Type B pancreatic cell (in vitro differentiated cells): Measurements from ENCODE around the gene PARL. TPM values are rescaled to one million over a fixed set of nuclear protein-coding genes. Genes with fewer than 3 reads are reported as not detected.

Experiments used
- DNase-seq: peaks from one replicate; pipeline ENCODE4 v3.0.0; 2021; ENCODE audit warnings: mixed read lengths; ENCODE audit not compliant: unreplicated experiment; ENCODE audit errors: extremely low spot score
- H3K27ac Mint-ChIP-seq: 2 replicates; pipeline ENCODE4 v1.8.0; 2021; ENCODE audit warnings: mild to moderate bottlenecking, mixed read lengths
- H3K27me3 Mint-ChIP-seq: 2 replicates; pipeline ENCODE4 v1.8.0; 2021; ENCODE audit warnings: mixed read lengths
- H3K36me3 Mint-ChIP-seq: 2 replicates; pipeline ENCODE4 v1.8.0; 2021; ENCODE audit warnings: mixed read lengths
- H3K4me1 Mint-ChIP-seq: one replicate; pipeline ENCODE4 v1.8.0; 2021; ENCODE audit warnings: mixed read lengths; ENCODE audit not compliant: unreplicated experiment
- H3K4me3 Mint-ChIP-seq: 2 replicates; pipeline ENCODE4 v1.8.0; 2021; ENCODE audit warnings: mild to moderate bottlenecking, mixed read lengths
- H3K9me3 Mint-ChIP-seq: 2 replicates; pipeline ENCODE4 v1.8.0; 2021; ENCODE audit warnings: mixed read lengths
- CTCF ChIP-seq: fragments of 200-600 bp; sonication (generic); conservative IDR thresholded peaks from 2 replicates; pipeline ENCODE4 v1.5.0; 2021; ENCODE audit warnings: antibody characterized with exemption, mild to moderate bottlenecking
- total RNA-seq: library from RNA; stranded (reverse); gene quantifications from 2 replicates; pipeline ENCODE4 v1.2.1, GENCODE V29; 2021; ENCODE audit warnings: low replicate concordance

The PARL gene
- total RNA-seq, 1 donor from 2014 or later, result 53.1 TPM

GRCh38 chr3:183924956-183925355 lies 40.3 kb upstream of the PARL start:
- H3K36me3 Mint-ChIP-seq, result peaks cover 16% of the 10 kb centered on the region
- no peaks in the 10 kb centered on the region for H3K27me3 Mint-ChIP-seq
- TF ChIP-seq CTCF, result no peak
- DNase-seq, result no peak
- no peaks in the 10 kb centered on the region for H3K4me1 Mint-ChIP-seq
- H3K4me3 Mint-ChIP-seq, result no peak overlapping the region
- H3K9me3 Mint-ChIP-seq, result no peaks in the 10 kb centered on the region
- no peak overlapping the region for H3K27ac Mint-ChIP-seq

- TF ChIP-seq CTCF, result no peak
- no peak for DNase-seq
- peaks cover 18% of the 10 kb centered on the region for H3K36me3 Mint-ChIP-seq
- H3K4me3 Mint-ChIP-seq, result no peak overlapping the region
- H3K9me3 Mint-ChIP-seq, result no peaks in the 10 kb centered on the region
- H3K27ac Mint-ChIP-seq, result no peak overlapping the region
- H3K27me3 Mint-ChIP-seq, result no peaks in the 10 kb centered on the region
- no peaks in the 10 kb centered on the region for H3K4me1 Mint-ChIP-seq
Measured at GRCh38 chr3:183924543-183924942, 39.9 kb upstream of the PARL start.

GRCh38 chr3:183922421-183922820 lies 37.7 kb upstream of the PARL start:
- peaks cover 18% of the 10 kb centered on the region for H3K36me3 Mint-ChIP-seq
- H3K27me3 Mint-ChIP-seq, result no peaks in the 10 kb centered on the region
- H3K4me1 Mint-ChIP-seq, result no peaks in the 10 kb centered on the region
- H3K9me3 Mint-ChIP-seq, result no peaks in the 10 kb centered on the region
- DNase-seq, result no peak
- H3K4me3 Mint-ChIP-seq, result no peak overlapping the region
- TF ChIP-seq CTCF, result no peak
- H3K27ac Mint-ChIP-seq, result no peak overlapping the region

- peaks cover 18% of the 10 kb centered on the region for H3K36me3 Mint-ChIP-seq
- H3K9me3 Mint-ChIP-seq, result no peaks in the 10 kb centered on the region
- no peak for DNase-seq
- H3K27me3 Mint-ChIP-seq, result no peaks in the 10 kb centered on the region
- H3K27ac Mint-ChIP-seq, result no peak overlapping the region
- no peak for TF ChIP-seq CTCF
- H3K4me1 Mint-ChIP-seq, result no peaks in the 10 kb centered on the region
- H3K4me3 Mint-ChIP-seq, result no peak overlapping the region
Measured at GRCh38 chr3:183921096-183921495, 36.4 kb upstream of the PARL start.

- Mint-ChIP-seq H3K4me1 (no peaks in the 10 kb centered on the region), H3K36me3 (peaks cover 18% of the 10 kb centered on the region), H3K27ac (no peak overlapping the region), H3K4me3 (no peak overlapping the region), H3K27me3 (no peaks in the 10 kb centered on the region), H3K9me3 (no peaks in the 10 kb centered on the region)
- no peak for DNase-seq
- TF ChIP-seq CTCF, result no peak
Measured at GRCh38 chr3:183920416-183920815, 35.7 kb upstream of the PARL start.

GRCh38 chr3:183918178-183918577 lies 33.5 kb upstream of the PARL start:
- Mint-ChIP-seq H3K27me3 (no peaks in the 10 kb centered on the region), H3K4me3 (no peak overlapping the region), H3K36me3 (peaks cover 8% of the 10 kb centered on the region), H3K27ac (no peak overlapping the region), H3K9me3 (no peaks in the 10 kb centered on the region), H3K4me1 (no peaks in the 10 kb centered on the region)
- no peak for TF ChIP-seq CTCF
- DNase-seq, result no peak
